Measurements from ENCODE around the gene ZFAND3.

- TF ChIP-seq, protein P1, sequence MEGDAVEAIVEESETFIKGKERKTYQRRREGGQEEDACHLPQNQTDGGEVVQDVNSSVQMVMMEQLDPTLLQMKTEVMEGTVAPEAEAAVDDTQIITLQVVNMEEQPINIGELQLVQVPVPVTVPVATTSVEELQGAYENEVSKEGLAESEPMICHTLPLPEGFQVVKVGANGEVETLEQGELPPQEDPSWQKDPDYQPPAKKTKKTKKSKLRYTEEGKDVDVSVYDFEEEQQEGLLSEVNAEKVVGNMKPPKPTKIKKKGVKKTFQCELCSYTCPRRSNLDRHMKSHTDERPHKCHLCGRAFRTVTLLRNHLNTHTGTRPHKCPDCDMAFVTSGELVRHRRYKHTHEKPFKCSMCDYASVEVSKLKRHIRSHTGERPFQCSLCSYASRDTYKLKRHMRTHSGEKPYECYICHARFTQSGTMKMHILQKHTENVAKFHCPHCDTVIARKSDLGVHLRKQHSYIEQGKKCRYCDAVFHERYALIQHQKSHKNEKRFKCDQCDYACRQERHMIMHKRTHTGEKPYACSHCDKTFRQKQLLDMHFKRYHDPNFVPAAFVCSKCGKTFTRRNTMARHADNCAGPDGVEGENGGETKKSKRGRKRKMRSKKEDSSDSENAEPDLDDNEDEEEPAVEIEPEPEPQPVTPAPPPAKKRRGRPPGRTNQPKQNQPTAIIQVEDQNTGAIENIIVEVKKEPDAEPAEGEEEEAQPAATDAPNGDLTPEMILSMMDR (IDR thresholded peaks at IDR 0.05): no peak
- TF ChIP-seq POLR2AphosphoS5 (IDR thresholded peaks at IDR 0.05): no peak
- no peak for TF ChIP-seq EP300 (IDR thresholded peaks at IDR 0.05)
Measured at GRCh38 chr6:38018755-38019165, 199.2 kb downstream of the ZFAND3 start.
